OCI-LY7 (cell line): ENCODE data around the gene TESMIN.

Experiments used
- EZH2phosphoT487 ChIP-seq: fragments of 200-600 bp; sonication (generic); IDR thresholded peaks from 2 replicates; pipeline ENCODE4 v1.6.1; 2018; ENCODE audit warnings: low read depth, borderline replicate concordance, mild to moderate bottlenecking, mixed run types, antibody characterized with exemption, low read length, moderate library complexity, mixed read lengths
- TF ChIP-seq, protein P1 (sequence below): fragments of 200-600 bp; sonication (generic); conservative IDR thresholded peaks from 2 replicates; pipeline ENCODE4 v1.5.1; 2014; ENCODE audit warnings: mild to moderate bottlenecking, antibody characterized with exemption, low read length, moderate library complexity, mixed read lengths

DNA sequence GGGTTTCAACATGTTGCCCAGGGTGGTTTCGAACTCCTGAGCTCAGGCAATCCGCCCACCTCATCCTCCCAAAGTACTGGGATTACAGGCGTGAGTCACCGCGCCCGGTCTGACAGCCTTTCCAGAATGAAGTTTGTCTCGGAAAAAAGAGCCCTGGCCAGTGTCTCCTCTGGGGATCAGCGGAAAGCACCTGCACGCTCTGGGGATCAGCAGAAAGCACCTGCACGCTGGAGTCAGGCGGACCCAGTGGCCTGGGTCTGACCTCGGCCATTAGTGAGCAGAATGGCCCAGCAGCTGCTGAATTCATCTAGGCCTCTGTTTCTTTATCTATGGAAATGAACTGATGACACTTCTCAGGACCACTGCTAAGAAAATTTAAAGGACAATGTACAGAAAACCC lies 10.5 kb upstream of the TESMIN start:
- TF ChIP-seq EZH2phosphoT487, result no peak
- TF ChIP-seq, protein P1, sequence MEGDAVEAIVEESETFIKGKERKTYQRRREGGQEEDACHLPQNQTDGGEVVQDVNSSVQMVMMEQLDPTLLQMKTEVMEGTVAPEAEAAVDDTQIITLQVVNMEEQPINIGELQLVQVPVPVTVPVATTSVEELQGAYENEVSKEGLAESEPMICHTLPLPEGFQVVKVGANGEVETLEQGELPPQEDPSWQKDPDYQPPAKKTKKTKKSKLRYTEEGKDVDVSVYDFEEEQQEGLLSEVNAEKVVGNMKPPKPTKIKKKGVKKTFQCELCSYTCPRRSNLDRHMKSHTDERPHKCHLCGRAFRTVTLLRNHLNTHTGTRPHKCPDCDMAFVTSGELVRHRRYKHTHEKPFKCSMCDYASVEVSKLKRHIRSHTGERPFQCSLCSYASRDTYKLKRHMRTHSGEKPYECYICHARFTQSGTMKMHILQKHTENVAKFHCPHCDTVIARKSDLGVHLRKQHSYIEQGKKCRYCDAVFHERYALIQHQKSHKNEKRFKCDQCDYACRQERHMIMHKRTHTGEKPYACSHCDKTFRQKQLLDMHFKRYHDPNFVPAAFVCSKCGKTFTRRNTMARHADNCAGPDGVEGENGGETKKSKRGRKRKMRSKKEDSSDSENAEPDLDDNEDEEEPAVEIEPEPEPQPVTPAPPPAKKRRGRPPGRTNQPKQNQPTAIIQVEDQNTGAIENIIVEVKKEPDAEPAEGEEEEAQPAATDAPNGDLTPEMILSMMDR, result no peak
